ENCODE data around the gene DGKI. TPM values are rescaled to one million over a fixed set of nuclear protein-coding genes. Genes with fewer than 3 reads are reported as not detected.
A peak's percentile ranks its signal among the peaks of the same experiment; 100 is the strongest.

The DGKI gene
- total RNA-seq, 1 donor = under 0.01 TPM

- DNase-seq (ENCODE audit: low read depth in 2 of 3, low spot score in 2 of 3) = no peak
Observed at GRCh38 chr7:137664846-137665245, 181.9 kb downstream of the DGKI start.

GRCh38 chr7:137661634-137662033, 185.1 kb downstream of the DGKI start:
- no peak for DNase-seq (ENCODE audit: low read depth in 2 of 3, low spot score in 2 of 3)

DNA sequence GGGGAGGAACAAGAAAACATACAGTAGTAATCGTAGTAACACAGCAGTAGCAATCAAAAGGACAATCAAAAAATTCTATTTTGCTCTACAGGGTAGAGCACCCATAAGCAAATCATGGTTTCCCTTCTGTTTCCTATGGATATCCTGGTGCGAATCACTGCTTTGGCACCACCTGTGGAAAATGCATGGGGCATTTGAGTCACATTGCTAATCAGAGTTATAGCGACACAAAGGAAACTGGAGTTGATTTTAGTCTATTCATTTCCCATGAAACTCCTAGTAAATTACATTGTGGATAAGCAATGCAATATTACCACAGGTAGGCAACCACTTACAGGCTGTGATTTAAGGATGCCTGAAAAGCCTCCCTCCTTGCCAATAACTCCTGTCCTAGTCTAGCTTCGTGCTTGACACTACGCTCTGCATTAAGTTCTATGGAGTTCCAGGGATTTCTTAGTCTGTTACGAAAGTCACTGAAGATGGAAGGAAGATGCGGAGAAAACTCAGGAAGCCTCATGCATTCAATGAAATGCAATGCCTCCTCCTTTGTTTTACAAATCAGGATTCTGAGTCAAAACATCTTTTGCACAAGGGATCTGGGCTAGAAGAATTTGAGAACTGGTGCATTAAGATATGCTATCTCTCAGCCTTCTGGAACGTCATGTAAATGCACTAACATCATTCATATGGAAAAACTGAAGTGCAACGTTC, 188.4 kb downstream of the DGKI start:
- no peak for DNase-seq (ENCODE audit: low read depth in 2 of 3, low spot score in 2 of 3)

DNA sequence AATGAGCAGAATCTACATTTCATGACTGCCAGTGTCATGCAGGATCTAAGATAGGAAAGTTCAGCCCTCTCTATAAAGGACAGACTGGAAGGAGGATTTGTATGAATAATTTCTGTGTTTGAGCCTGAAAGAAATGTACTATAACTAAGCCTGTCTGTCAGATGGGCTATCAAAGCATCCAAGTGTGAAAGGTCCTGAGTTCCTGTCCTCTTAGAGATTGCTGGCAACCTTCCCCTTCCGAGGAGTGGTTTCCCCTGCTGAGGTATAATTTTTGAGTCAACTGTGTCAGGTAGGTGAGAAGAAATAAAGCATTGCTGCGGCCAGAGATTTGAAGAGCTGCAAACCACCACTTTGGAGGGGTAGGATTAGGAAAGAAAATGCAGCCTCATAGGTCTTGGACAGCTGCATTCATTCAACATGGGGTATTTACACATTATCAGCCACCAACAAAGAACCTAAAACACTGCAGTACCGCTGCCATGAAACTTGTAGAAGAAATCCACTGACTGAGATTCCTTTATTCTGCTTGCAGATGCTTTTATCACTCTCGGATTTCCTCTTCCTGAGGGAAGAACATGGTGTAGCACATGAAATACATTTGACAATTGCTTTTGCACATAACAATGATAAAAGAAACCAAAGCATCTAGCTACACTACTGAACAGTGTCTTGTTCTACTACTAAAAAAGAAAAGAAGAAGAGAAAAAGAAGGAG, 189.1 kb downstream of the DGKI start:
- no peak for DNase-seq (ENCODE audit: low read depth in 2 of 3, low spot score in 2 of 3)

DNA sequence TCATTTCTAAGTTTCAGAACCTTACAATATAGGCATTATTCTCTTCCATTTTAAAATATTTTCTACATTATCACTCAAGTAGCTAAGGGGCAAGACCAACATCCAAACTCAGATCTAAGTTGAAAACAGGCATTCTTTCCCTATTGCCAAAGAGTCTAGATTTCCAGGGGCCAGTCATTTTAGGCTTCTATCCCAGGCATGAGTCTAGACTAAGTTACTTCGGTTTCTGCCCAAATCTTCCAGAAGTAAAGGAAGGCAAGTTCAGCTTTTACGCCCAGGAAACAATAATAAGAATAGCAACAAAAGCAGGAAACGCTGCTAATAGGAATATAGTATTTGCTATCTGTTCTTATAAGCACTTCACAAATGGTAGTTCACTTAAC, 189.9 kb downstream of the DGKI start:
- no peak for DNase-seq (ENCODE audit: low read depth in 2 of 3, low spot score in 2 of 3)

- DNase-seq (ENCODE audit: low read depth in 2 of 3, low spot score in 2 of 3) = peak in 2 of 3 donors; percentile 56 to 84
Observed at GRCh38 chr7:137656227-137656849, 190.4 kb downstream of the DGKI start.

GRCh38 chr7:137655804-137656203, 191.0 kb downstream of the DGKI start:
- no peak for DNase-seq (ENCODE audit: low read depth in 2 of 3, low spot score in 2 of 3)

DNA sequence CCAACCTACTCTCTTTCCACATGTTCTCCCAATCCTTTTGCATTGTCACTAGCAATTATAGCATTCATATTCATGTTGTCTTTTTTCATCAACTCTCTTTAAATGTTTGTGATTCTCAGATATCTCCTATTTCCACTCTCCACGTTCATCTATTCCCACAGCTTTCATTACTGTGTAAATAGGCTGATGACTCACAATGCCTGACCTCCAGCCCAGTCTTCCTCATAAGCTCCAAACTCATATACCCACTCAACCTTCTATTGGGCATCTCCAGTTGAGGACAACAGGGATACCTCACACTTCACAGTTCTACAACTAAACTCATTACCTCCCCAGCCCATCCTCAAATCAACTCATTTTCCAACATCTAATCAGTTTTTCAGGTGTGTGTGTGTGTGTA, 194.1 kb downstream of the DGKI start:
- DNase-seq (ENCODE audit: low read depth in 2 of 3, low spot score in 2 of 3) = no peak

GRCh38 chr7:137647905-137648565, 198.7 kb downstream of the DGKI start:
- no peak for DNase-seq (ENCODE audit: low read depth in 2 of 3, low spot score in 2 of 3)

GRCh38 chr7:137642472-137642871, 204.3 kb downstream of the DGKI start:
- DNase-seq (ENCODE audit: low read depth in 2 of 3, low spot score in 2 of 3) = peak in 1 of 3 donors; percentile 34

- no peak for DNase-seq (ENCODE audit: low read depth in 2 of 3, low spot score in 2 of 3)
Observed at GRCh38 chr7:137642031-137642430, 204.7 kb downstream of the DGKI start.

DNA sequence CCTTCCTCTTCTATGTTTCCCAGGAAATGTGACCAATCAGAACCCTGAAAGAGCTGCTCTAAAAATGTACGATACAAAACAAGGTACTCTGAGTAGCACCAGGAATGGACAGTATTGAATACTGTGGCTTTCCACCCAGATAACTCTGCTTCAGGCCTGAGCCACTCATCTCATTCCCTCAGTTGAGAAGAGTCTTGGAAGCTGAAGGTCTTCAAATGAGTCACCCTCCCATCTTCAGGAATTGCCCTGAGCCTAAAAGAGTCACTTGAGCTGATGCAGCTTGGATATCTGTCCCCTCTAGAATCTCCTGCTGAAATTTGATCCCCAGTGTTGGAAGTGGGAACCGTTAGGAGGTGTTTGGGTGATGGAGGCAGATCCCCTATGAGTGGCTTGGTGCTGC, 210.4 kb downstream of the DGKI start:
- no peak for DNase-seq (ENCODE audit: low read depth in 2 of 3, low spot score in 2 of 3)

DNA sequence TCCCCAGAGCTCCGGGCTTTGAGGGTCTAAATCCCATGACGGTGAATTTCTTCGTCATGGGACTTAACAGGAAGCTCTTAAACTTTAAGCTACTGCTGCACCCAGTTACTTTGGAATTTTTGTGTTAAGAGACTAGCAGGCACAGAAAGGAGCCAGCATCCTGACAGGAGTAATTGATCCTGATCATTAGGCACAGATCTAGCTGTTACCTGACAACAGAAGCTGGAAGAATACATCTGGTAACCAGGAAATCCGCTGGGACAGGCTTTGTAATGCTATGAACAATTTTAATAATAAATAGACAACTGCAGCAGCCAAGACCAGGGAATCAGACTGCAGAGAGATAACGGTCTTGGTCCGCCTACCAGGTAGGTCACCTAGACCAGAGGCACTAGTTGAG, 210.9 kb downstream of the DGKI start:
- DNase-seq (ENCODE audit: low read depth in 2 of 3, low spot score in 2 of 3) = no peak

DNA sequence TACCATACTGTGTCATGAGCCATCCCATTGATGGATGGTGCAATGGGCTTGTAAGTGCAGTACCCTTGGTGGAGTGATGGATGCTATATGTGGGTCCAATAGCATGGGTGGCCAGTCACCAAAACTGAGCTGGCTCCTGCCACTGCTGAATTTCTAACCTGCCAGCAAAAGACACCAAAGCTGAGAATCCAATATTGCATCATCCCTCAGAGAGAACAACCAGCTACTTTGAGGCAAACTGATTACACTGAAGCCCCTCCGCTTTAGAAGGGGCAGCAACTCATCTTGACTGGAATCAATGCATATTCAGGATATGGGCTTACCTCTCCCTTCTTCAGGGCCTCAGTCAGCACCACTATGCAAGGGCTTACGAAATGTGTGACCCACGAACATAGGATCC, 211.6 kb downstream of the DGKI start:
- no peak for DNase-seq (ENCODE audit: low read depth in 2 of 3, low spot score in 2 of 3)

DNA sequence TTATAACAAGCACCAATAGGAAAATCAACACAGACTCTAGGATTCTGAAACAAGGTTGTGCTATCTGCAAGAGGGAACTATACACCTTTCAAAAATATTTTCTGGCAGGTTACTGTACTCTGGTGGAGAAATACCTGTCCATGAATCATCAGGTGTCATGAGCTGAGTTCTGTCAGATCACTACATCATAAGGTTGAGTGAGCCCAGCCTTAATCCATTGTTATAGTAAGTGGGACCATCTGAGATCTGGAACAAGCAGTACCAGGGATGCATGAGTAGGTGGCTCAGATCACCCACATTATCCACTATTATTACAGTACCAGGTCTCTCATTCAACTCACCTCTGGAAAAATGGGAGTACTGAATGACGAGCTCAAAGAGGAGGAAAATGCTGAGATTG, 212.4 kb downstream of the DGKI start:
- no peak for DNase-seq (ENCODE audit: low read depth in 2 of 3, low spot score in 2 of 3)

DNA sequence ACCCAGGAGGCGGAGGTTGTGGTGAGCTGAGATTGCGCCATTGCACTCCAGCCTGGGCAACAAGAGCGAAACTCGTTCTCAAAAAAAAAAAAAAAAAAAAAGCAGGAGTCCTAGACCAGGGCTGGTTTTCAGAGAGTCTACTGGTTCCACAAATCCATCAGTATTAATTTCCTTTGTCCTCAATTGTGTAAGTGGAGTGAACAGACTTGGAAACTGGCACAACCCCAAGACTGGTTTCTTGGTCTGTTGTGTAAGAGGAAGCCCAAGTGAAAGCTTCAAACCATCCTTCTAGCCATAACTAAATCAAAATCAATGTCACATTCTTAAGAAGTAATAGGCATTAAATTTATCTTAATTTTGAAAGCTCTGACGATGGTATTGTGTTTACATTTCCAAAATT, 213.6 kb downstream of the DGKI start:
- no peak for DNase-seq (ENCODE audit: low read depth in 2 of 3, low spot score in 2 of 3)

DNA sequence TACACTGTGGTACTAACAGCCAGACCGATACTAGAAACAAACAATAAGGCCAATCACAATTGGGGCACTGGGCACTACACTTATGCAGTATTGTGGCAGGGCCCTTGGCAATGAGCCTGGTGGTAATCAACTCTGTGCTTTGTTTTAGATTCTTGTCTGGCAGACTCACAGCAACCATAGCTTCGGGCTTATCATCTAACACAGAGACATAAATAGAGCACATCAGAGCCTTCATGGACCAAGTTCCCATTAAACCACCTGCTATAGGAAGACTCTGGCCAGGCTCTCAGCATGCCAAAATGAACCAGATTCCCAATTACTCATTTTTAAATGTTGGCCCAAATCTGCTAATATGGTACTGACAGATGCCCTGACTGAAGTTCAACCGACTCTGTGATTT, 218.6 kb downstream of the DGKI start:
- DNase-seq (ENCODE audit: low read depth in 2 of 3, low spot score in 2 of 3) = no peak

DNA sequence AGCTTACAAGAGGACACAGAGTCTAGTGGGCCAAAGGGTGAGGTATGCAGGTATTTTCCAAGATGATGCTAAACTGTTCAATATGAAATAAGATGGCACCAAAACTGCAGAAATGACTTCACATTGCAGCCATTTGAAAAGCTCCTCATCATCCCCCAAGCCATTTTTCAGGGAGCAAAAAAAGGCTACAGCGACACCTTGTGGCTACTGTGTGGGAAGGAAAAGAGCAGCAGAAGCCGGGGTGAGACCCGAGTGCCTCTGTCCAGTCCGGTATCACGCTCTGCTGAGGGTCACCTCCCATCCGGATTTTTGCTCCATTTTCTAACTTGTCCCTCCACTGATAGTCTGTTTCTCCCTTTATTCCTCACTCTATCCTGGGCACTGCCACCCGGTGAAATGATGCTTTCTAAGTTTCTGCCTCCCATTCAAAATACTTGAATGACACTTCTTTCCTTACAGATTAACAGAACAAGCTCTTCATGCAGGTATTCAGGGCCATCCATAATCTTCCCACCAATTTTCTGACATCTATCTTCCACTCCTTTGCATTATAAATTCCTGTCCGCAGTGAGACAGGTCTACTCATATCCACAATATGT, 220.2 kb downstream of the DGKI start:
- DNase-seq (ENCODE audit: low read depth in 2 of 3, low spot score in 2 of 3) = peak in 2 of 3 donors; percentile 51 to 76

GRCh38 chr7:137625197-137625596, 221.6 kb downstream of the DGKI start:
- DNase-seq (ENCODE audit: low read depth in 2 of 3, low spot score in 2 of 3) = no peak

DNA sequence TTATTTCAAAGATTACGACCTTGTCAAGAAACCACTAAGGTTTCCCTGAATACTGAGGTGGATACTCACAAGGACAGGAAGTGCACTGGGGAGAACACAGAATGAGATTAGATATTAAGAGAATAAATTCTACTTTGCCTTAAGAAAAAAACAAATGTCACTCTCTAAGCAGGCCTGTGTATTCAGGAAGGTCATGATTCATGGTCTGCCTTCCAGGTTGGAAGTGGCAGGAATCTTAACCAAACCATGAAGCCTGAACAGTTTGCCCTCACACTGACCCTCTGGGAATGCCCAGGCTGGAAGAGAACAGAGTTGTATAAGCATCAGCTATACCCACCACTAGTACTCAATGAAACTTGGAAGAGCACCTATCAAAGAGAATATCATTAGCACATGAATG, 227.6 kb downstream of the DGKI start:
- no peak for DNase-seq (ENCODE audit: low read depth in 2 of 3, low spot score in 2 of 3)

GRCh38 chr7:137618748-137619147, 228.0 kb downstream of the DGKI start:
- DNase-seq (ENCODE audit: low read depth in 2 of 3, low spot score in 2 of 3) = no peak

Measured in hematopoietic multipotent progenitor cell (in vitro differentiated cells).